DOHH2 (cell line): ENCODE measurements around the gene SCNN1G.

Experiments used
- CTCF ChIP-seq: fragments of 200-600 bp; sonication (generic); IDR thresholded peaks from one replicate; pipeline ENCODE4 v1.5.1; 2014; ENCODE audit warnings: antibody characterized with exemption, mild to moderate bottlenecking, low read depth, low read length; ENCODE audit not compliant: poor library complexity, severe bottlenecking
- EZH2phosphoT487 ChIP-seq: fragments of 200-600 bp; sonication (generic); IDR thresholded peaks from 2 replicates; pipeline ENCODE4 v1.6.1; 2017; ENCODE audit warnings: borderline replicate concordance, mild to moderate bottlenecking, antibody characterized with exemption, low read length, moderate library complexity, mixed read lengths

- TF ChIP-seq CTCF, result no peak
- no peak for TF ChIP-seq EZH2phosphoT487
Measured at GRCh38 chr16:23148166-23148512, 34.4 kb upstream of the SCNN1G start.
